Ishikawa (cell line): ENCODE measurements around the gene ST3GAL5.

Experiments
- NFIC ChIP-seq: IDR thresholded peaks from 2 replicates; pipeline ENCODE4 v1.6.1; 2012
- TAF1 ChIP-seq: IDR thresholded peaks from 2 replicates; pipeline ENCODE4 v1.6.1; 2012; ENCODE audit warnings: low read depth, mild to moderate bottlenecking
- TEAD4 ChIP-seq: IDR thresholded peaks from 2 replicates; pipeline ENCODE4 v1.6.1; 2012

- TF ChIP-seq TEAD4 (no peak), TAF1 (no peak), NFIC (no peak)
Measured at GRCh38 chr2:85900366-85900765, 11.6 kb upstream of the ST3GAL5 start.
